K562 (cell line): Measurements from ENCODE around the gene ZBTB9. TPM values are rescaled to one million over a fixed set of nuclear protein-coding genes. Genes with fewer than 3 reads are reported as not detected.

Source experiments
- ARNT ChIP-seq, 2 experiments: fragments of 450-650 bp; IDR thresholded peaks; 2 replicates each; pipeline ENCODE4 v1.6.1; 2016; ENCODE audit warnings: mild to moderate bottlenecking in 1 of 2
- BDP1 ChIP-seq: IDR thresholded peaks from 3 replicates; pipeline ENCODE4 v1.6.1; 2011; ENCODE audit not compliant: insufficient read length, insufficient read depth
- E2F4 ChIP-seq: sonication (generic); formaldehyde crosslinking; IDR thresholded peaks from 2 replicates; pipeline ENCODE4 v1.8.0; 2022; ENCODE audit warnings: mild to moderate bottlenecking, low read depth, missing genetic modification reagents
- GMEB1 ChIP-seq: fragments of 250-450 bp; sonication (Bioruptor Pico); IDR thresholded peaks from 2 replicates; pipeline ENCODE4 v1.4.0; 2020; ENCODE audit warnings: mild to moderate bottlenecking
- PML ChIP-seq: IDR thresholded peaks from 2 replicates; pipeline ENCODE4 v1.6.1; 2012; ENCODE audit warnings: low read length, inconsistent platforms
- RBM15 ChIP-seq: fragments of 200-400 bp; formaldehyde crosslinking; IDR thresholded peaks from 2 replicates; pipeline ENCODE4 v1.6.1; 2018; ENCODE audit warnings: mild to moderate bottlenecking, low read length, moderate library complexity; ENCODE audit not compliant: insufficient read depth
- SETDB1 ChIP-seq: IDR thresholded peaks from one replicate; pipeline ENCODE4 v1.6.1; 2012; ENCODE audit warnings: low read length, control low read depth, inconsistent platforms
- ZNF655 ChIP-seq: fragments of 250-450 bp; sonication (Bioruptor Pico); IDR thresholded peaks from 2 replicates; pipeline ENCODE4 v1.5.0; 2021
- polyA plus RNA-seq, 8 experiments: library from polyadenylated mRNA; depleted of rRNA in 4 of 8; stranded (reverse) in 5 of 8; unstranded in 3 of 8; fragments of >200 nt; fragmentation: Nextera tagmentation in 2 of 8; fragmentation: Illumina TruSeq in 1 of 8; extraction: Ambion mirVana in 2 of 8; extraction: Trizol in 1 of 8; gene quantifications; 2 replicates each; pipeline versions ENCODE4 v1.2.1 to v1.2.3, GENCODE V29; 2011 to 2014; ENCODE audit warnings: inconsistent platforms in 1 of 8, missing spikeins in 1 of 8
- total RNA-seq, 7 experiments: library from RNA; depleted of rRNA in 6 of 7; stranded (reverse); fragments of >200 nt in 6 of 7; fragmentation: Illumina TruSeq in 2 of 7; extraction: Trizol in 2 of 7; gene quantifications; 2 replicates each; pipeline versions ENCODE4 v1.2.1 to v1.2.3, GENCODE V29; 2011 to 2021; ENCODE audit warnings: low replicate concordance in 1 of 7
- TF ChIP-seq, protein P1 (sequence below): sonication (generic); formaldehyde crosslinking; IDR thresholded peaks from 2 replicates; pipeline ENCODE4 v1.8.0; 2023; ENCODE audit warnings: mild to moderate bottlenecking, missing genetic modification reagents
- TF ChIP-seq, protein P2 (sequence below), 2 experiments: fragments of 250-450 bp in 1 of 2; fragments of 450-650 bp in 1 of 2; sonication (Bioruptor Pico) in 1 of 2; IDR thresholded peaks; 2 replicates each; pipeline versions ENCODE4 v1.6.1 to v1.8.0; 2016 to 2021; ENCODE audit warnings: mild to moderate bottlenecking in 2 of 2, moderate library complexity in 2 of 2, missing compliant biosample characterization in 1 of 2, missing genetic modification characterization in 1 of 2
- TF ChIP-seq, protein P3 (sequence below): fragments of 250-450 bp; sonication (Bioruptor Pico); IDR thresholded peaks from 2 replicates; pipeline ENCODE4 v1.4.0; 2020; ENCODE audit warnings: mild to moderate bottlenecking, moderate library complexity, borderline replicate concordance
- TF ChIP-seq, protein P4 (sequence below): fragments of 250-450 bp; sonication (Bioruptor Pico); IDR thresholded peaks from 2 replicates; pipeline ENCODE4 v1.8.0; 2022; ENCODE audit warnings: moderate library complexity, mild to moderate bottlenecking, inconsistent platforms

Gene ZBTB9
- total and polyA plus RNA-seq, 9 of the 15 experiments (the other 6 are each of a cell fraction or from before 2014, with no cell fraction given) = 1.9 to 19.5 (median 10.4) TPM

GRCh38 chr6:33417903-33418689 is 36.3 kb upstream of the ZBTB9 start, which contains the start of gene CUTA (continued):
- TF ChIP-seq, protein P1, sequence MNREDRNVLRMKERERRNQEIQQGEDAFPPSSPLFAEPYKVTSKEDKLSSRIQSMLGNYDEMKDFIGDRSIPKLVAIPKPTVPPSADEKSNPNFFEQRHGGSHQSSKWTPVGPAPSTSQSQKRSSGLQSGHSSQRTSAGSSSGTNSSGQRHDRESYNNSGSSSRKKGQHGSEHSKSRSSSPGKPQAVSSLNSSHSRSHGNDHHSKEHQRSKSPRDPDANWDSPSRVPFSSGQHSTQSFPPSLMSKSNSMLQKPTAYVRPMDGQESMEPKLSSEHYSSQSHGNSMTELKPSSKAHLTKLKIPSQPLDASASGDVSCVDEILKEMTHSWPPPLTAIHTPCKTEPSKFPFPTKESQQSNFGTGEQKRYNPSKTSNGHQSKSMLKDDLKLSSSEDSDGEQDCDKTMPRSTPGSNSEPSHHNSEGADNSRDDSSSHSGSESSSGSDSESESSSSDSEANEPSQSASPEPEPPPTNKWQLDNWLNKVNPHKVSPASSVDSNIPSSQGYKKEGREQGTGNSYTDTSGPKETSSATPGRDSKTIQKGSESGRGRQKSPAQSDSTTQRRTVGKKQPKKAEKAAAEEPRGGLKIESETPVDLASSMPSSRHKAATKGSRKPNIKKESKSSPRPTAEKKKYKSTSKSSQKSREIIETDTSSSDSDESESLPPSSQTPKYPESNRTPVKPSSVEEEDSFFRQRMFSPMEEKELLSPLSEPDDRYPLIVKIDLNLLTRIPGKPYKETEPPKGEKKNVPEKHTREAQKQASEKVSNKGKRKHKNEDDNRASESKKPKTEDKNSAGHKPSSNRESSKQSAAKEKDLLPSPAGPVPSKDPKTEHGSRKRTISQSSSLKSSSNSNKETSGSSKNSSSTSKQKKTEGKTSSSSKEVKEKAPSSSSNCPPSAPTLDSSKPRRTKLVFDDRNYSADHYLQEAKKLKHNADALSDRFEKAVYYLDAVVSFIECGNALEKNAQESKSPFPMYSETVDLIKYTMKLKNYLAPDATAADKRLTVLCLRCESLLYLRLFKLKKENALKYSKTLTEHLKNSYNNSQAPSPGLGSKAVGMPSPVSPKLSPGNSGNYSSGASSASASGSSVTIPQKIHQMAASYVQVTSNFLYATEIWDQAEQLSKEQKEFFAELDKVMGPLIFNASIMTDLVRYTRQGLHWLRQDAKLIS (CRISPR knock-in tag) = peak; percentile 8
- TF ChIP-seq E2F4 (CRISPR knock-in tag) (peak; percentile 57; the same call in 1 of the 2 replicates), ARNT (IDR thresholded peaks at IDR 0.05) (peak in 1 of 2 experiments; percentile 56; a peak in 2 of 4 replicates), BDP1 (no peak), RBM15 (no peak), PML (peak; percentile 70), GMEB1 (CRISPR knock-in tag) (peak; percentile 86), SETDB1 (no peak), ZNF655 (CRISPR knock-in tag) (no peak)
- TF ChIP-seq, protein P2, sequence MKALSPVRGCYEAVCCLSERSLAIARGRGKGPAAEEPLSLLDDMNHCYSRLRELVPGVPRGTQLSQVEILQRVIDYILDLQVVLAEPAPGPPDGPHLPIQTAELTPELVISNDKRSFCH (CRISPR knock-in tag; IDR thresholded peaks at IDR 0.05) = no peak
- TF ChIP-seq, protein P2 (tag; IDR thresholded peaks at IDR 0.05) = peak; percentile 72
- TF ChIP-seq, protein P3, sequence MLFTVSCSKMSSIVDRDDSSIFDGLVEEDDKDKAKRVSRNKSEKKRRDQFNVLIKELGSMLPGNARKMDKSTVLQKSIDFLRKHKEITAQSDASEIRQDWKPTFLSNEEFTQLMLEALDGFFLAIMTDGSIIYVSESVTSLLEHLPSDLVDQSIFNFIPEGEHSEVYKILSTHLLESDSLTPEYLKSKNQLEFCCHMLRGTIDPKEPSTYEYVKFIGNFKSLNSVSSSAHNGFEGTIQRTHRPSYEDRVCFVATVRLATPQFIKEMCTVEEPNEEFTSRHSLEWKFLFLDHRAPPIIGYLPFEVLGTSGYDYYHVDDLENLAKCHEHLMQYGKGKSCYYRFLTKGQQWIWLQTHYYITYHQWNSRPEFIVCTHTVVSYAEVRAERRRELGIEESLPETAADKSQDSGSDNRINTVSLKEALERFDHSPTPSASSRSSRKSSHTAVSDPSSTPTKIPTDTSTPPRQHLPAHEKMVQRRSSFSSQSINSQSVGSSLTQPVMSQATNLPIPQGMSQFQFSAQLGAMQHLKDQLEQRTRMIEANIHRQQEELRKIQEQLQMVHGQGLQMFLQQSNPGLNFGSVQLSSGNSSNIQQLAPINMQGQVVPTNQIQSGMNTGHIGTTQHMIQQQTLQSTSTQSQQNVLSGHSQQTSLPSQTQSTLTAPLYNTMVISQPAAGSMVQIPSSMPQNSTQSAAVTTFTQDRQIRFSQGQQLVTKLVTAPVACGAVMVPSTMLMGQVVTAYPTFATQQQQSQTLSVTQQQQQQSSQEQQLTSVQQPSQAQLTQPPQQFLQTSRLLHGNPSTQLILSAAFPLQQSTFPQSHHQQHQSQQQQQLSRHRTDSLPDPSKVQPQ (CRISPR knock-in tag) = peak; percentile 15; the same call in 1 of the 2 replicates
- TF ChIP-seq, protein P4, sequence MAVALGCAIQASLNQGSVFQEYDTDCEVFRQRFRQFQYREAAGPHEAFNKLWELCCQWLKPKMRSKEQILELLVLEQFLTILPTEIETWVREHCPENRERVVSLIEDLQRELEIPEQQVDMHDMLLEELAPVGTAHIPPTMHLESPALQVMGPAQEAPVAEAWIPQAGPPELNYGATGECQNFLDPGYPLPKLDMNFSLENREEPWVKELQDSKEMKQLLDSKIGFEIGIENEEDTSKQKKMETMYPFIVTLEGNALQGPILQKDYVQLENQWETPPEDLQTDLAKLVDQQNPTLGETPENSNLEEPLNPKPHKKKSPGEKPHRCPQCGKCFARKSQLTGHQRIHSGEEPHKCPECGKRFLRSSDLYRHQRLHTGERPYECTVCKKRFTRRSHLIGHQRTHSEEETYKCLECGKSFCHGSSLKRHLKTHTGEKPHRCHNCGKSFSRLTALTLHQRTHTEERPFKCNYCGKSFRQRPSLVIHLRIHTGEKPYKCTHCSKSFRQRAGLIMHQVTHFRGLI (CRISPR knock-in tag) = no peak
